Panc1 (cell line): ENCODE results near the gene MARK2.

Experiments
- REST ChIP-seq, 2 experiments: IDR thresholded peaks; 2 replicates each; pipeline ENCODE4 v1.6.1; 2011 to 2012; ENCODE audit warnings: low read depth in 2 of 2, control low read depth in 1 of 2, low read length in 1 of 2, mild to moderate bottlenecking in 1 of 2, moderate library complexity in 1 of 2; ENCODE audit not compliant: insufficient read depth in 1 of 2
- SIN3A ChIP-seq: IDR thresholded peaks from 2 replicates; pipeline ENCODE4 v1.6.1; 2012; ENCODE audit warnings: low read depth, mild to moderate bottlenecking, low read length, moderate library complexity, borderline replicate concordance; ENCODE audit not compliant: insufficient read depth
- TF ChIP-seq, protein P1 (sequence below): fragments of 450-650 bp; IDR thresholded peaks from 2 replicates; pipeline ENCODE4 v1.5.1; 2017; ENCODE audit warnings: mild to moderate bottlenecking

DNA sequence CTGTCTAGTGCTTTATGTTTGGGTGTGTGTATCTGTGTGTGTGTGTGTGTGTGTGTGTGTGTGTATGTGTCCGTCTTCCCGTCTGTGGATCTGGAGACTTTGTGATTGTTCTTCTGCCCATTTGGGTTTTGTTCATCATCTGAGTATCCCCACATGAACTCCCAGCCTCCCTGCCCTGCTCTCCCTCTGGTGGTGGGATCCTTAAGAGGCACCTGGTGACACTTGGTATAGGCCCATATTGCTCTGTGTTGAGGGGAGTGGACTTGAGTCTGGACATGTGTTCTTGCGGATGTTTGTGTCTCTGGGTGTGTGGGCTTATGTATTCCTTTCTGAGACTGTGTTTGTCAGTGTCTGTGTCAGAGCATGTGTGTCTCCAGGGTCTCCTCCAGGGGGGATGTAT, 62.8 kb downstream of the MARK2 start:
- TF ChIP-seq, protein P1, sequence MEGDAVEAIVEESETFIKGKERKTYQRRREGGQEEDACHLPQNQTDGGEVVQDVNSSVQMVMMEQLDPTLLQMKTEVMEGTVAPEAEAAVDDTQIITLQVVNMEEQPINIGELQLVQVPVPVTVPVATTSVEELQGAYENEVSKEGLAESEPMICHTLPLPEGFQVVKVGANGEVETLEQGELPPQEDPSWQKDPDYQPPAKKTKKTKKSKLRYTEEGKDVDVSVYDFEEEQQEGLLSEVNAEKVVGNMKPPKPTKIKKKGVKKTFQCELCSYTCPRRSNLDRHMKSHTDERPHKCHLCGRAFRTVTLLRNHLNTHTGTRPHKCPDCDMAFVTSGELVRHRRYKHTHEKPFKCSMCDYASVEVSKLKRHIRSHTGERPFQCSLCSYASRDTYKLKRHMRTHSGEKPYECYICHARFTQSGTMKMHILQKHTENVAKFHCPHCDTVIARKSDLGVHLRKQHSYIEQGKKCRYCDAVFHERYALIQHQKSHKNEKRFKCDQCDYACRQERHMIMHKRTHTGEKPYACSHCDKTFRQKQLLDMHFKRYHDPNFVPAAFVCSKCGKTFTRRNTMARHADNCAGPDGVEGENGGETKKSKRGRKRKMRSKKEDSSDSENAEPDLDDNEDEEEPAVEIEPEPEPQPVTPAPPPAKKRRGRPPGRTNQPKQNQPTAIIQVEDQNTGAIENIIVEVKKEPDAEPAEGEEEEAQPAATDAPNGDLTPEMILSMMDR = no peak; the same call in 1 of the 2 replicates
- no peak for TF ChIP-seq REST (IDR thresholded peaks at IDR 0.05; ENCODE audit: insufficient read depth in 1 of 2, low read depth in 2 of 2, low read length in 1 of 2)
- no peak for TF ChIP-seq SIN3A
